Fibroblast of the aortic adventitia (primary cell): ENCODE data around the gene HSFX4. TPM values are rescaled to one million over a fixed set of nuclear protein-coding genes. Genes with fewer than 3 reads are reported as not detected.
"Not testable (repeated sequence)": the region's sequence is repeated elsewhere in the genome, so short reads cannot be mapped to it uniquely, and the experiment has no call there.

Experiments used
- DNase-seq: peaks from one replicate; pipeline ENCODE4 v3.0.0-alpha.2; 2010; ENCODE audit warnings: low read depth
- H3K4me3 ChIP-seq: 2 replicates; pipeline ENCODE4 v1.5.1; 2011; ENCODE audit warnings: low read depth, mild to moderate bottlenecking, control low read depth, low read length, moderate library complexity
- total RNA-seq: library from RNA; depleted of rRNA; stranded (reverse); fragments of >200 nt; gene quantifications from 2 replicates; pipeline ENCODE4 v1.2.3, GENCODE V29; 2012; ENCODE audit warnings: low replicate concordance
- TF ChIP-seq, protein P1 (sequence below): IDR thresholded peaks from 2 replicates; pipeline ENCODE4 v1.5.1; 2011; ENCODE audit warnings: mild to moderate bottlenecking, low read length, control low read depth, inconsistent platforms; ENCODE audit not compliant: insufficient read depth

The HSFX4 gene
- not detected in 2 replicates for total RNA-seq

DNA sequence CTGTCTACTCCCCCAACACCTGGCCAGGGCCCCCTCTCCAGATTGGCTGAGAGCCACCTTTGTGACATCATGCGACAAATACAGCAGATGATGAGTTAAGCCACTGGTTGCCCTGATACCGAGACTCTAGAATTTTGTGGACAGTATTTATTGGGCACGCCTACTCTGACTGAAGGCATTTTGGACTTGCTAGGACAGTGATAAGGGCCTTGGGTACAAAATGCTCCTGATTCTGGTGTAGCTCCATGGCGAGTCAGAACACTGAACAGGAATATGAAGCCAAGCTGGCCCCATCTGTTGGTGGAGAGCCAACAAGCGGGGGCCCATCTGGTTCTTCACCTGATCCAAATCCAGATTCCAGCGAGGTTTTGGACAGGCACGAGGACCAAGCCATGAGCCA, at the start of gene HSFX4:
Gene HSFX4, plus strand, starts transcription at position 174 of the 400 bp plus-strand sequence. Its CDS starts 72 bp downstream, at position 246.
- not testable (repeated sequence) for DNase-seq, H3K4me3 ChIP-seq

GRCh38 chrX:149881081-149881711, 48.2 kb upstream of the HSFX4 start, which contains the start of gene MAGEA8:
Gene MAGEA8 (plus strand): TSS chrX:149881183. CDS start chrX:149884273, 3,090 bp downstream.
- DNase-seq = no peak
- no peak within 1 kb of the TSS for H3K4me3 ChIP-seq
- TF ChIP-seq, protein P1, sequence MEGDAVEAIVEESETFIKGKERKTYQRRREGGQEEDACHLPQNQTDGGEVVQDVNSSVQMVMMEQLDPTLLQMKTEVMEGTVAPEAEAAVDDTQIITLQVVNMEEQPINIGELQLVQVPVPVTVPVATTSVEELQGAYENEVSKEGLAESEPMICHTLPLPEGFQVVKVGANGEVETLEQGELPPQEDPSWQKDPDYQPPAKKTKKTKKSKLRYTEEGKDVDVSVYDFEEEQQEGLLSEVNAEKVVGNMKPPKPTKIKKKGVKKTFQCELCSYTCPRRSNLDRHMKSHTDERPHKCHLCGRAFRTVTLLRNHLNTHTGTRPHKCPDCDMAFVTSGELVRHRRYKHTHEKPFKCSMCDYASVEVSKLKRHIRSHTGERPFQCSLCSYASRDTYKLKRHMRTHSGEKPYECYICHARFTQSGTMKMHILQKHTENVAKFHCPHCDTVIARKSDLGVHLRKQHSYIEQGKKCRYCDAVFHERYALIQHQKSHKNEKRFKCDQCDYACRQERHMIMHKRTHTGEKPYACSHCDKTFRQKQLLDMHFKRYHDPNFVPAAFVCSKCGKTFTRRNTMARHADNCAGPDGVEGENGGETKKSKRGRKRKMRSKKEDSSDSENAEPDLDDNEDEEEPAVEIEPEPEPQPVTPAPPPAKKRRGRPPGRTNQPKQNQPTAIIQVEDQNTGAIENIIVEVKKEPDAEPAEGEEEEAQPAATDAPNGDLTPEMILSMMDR = no peak

GRCh38 chrX:149890828-149891227, 38.5 kb upstream of the HSFX4 start:
- H3K4me3 ChIP-seq, DNase-seq: not testable (repeated sequence)

- TF ChIP-seq, protein P1 = no peak
- no peak overlapping the region for H3K4me3 ChIP-seq
Observed at GRCh38 chrX:149898554-149898953, 30.8 kb upstream of the HSFX4 start.

DNA sequence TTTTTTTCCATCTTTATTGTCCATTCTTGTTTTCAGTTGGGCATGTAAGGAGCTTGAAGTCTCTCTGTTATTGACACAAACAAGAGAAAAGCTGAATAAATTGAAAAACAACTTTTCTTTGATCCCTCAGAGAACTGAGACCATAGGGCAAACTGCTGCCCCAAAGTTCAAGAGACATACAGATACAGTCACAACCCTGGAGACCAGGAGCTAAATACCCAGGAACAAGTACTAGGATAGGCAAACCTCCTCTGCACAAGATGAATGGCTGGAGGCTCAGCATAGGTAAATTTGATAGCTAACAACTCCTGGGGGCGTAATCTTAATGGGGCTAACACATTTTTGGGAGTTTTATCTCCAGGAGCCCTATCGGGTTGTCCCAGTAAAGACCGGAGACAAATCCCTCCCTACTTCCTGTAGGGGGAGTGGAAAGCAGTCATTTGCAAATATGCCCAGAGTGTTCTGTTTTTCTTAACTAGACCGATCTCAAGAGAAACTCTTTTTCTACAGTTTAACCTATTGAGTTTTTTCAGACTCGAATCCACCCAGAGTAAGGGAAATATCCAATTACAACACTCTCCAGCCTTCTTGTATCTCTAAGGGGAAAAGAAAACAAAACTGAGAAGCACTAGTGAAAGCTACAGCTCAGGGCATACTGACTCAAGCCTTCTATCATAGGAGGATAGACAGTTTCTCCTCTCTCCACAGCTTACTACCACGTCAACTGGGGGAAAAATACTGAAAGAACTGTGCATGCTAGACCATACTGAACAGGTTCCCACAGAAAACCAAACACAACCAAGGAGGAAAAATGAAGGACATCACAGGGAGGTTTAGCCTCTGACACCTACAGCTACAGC, 25.3 kb upstream of the HSFX4 start:
- TF ChIP-seq, protein P1 = peak; percentile 27
- DNase-seq = peak; percentile 13
- H3K4me3 ChIP-seq = no peak overlapping the region

More at GRCh38 chrX:149898554-149898953, 30.8 kb upstream of the HSFX4 start:
- no peak for DNase-seq

DNA sequence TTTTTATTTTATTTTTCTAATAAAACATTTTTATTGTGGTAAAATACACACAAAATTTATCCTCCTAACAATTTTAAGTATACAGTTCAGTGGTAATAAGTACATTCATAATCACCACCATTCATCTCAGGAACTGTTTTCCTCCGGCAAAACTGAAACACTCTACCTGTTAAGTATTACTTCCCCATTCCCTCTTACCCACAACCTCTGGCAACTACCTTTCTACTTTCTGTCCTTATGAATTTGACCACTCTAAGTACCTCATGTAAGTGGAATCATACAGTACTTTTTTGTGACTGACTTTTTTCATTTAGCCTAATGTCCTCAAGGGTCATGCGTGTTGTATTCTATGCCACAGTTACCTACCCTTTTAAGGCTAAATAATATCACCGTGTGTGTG, 21.1 kb upstream of the HSFX4 start:
- H3K4me3 ChIP-seq = no peak overlapping the region
- TF ChIP-seq, protein P1 = no peak
- no peak for DNase-seq

- no peak for DNase-seq
- TF ChIP-seq, protein P1 = no peak
- no peak overlapping the region for H3K4me3 ChIP-seq
Observed at GRCh38 chrX:149908727-149909126, 20.6 kb upstream of the HSFX4 start.
